Kidney (tissue), 14 donors: ENCODE data around the gene FAM53A. TPM values are rescaled to one million over a fixed set of nuclear protein-coding genes. Genes with fewer than 3 reads are reported as not detected.

Experiments
- DNase-seq, 5 donors: peaks; one replicate each; pipeline ENCODE4 v3.0.0-alpha.2; 2013 to 2020
- FAIRE-seq: peaks from 2 replicates; lab custom pipeline; 2012; peaks lifted over from hg19 to GRCh38; lab: Jason Lieb, UNC
- H3K27ac ChIP-seq, 2 donors: one replicate each; pipeline ENCODE4 v1.7.0; 2013; ENCODE audit warnings: low read depth in 2 of 2, low read length in 2 of 2, inconsistent platforms in 1 of 2
- H3K27me3 ChIP-seq: one replicate; pipeline ENCODE4 v1.7.1; 2013; ENCODE audit warnings: low read length, inconsistent platforms; ENCODE audit not compliant: control insufficient read depth, insufficient read depth
- H3K36me3 ChIP-seq, 3 donors: one replicate each; pipeline versions ENCODE4 v1.7.0 to v1.7.1; 2013; ENCODE audit warnings: low read length in 3 of 3, control low read depth in 1 of 3, inconsistent platforms in 1 of 3; ENCODE audit not compliant: insufficient read depth in 3 of 3, control insufficient read depth in 2 of 3
- H3K4me1 ChIP-seq, 3 donors: one replicate each; pipeline versions ENCODE4 v1.7.0 to v1.7.1; 2013; ENCODE audit warnings: low read length in 3 of 3, inconsistent platforms in 1 of 3, low read depth in 1 of 3; ENCODE audit not compliant: control insufficient read depth in 2 of 3, insufficient read depth in 2 of 3
- H3K4me3 ChIP-seq, 3 donors: one replicate each; pipeline versions ENCODE4 v1.7.0 to v1.8.1; 2013; ENCODE audit warnings: low read length in 3 of 3, control low read depth in 1 of 3, inconsistent platforms in 1 of 3
- H3K9ac ChIP-seq, 3 donors: one replicate each; pipeline versions ENCODE4 v1.7.0 to v1.7.1; 2013; ENCODE audit warnings: low read length in 3 of 3, control low read depth in 1 of 3, inconsistent platforms in 1 of 3
- H3K9me3 ChIP-seq, 3 donors: one replicate each; pipeline versions ENCODE4 v1.7.0 to v1.7.1; 2013; ENCODE audit warnings: low read length in 3 of 3, control low read depth in 1 of 3, inconsistent platforms in 1 of 3; ENCODE audit not compliant: control insufficient read depth in 2 of 3, insufficient read depth in 1 of 3
- intact Hi-C: fragments of 100-400 bp; cut with DNase I; formaldehyde crosslinking; loops from one replicate; pipeline ENCODE4 v1.11.1; 2022
- polyA plus RNA-seq: library from polyadenylated mRNA; stranded (reverse); fragments of 350-450 nt; fragmentation: Illumina TruSeq; extraction: RNeasy Lipid Tissue Mini Kit (QIAGEN cat#74804); gene quantifications from one replicate; pipeline ENCODE4 v1.2.3, GENCODE V29; 2014; ENCODE audit warnings: low read depth, low replicate concordance; ENCODE audit not compliant: insufficient read depth
- total RNA-seq: library from RNA; stranded (reverse); fragmentation: NEBNext Ultra II Directional; extraction: Animal tissue kit (Norgen Biotek cat#: 25700); gene quantifications from one replicate; pipeline ENCODE4 v1.2.1, GENCODE V29; 2021
- TF ChIP-seq, protein P1 (sequence below): IDR thresholded peaks from 3 replicates; pipeline ENCODE4 v1.5.1; 2012; ENCODE audit warnings: mild to moderate bottlenecking, moderate library complexity, borderline replicate concordance; ENCODE audit not compliant: insufficient read depth; ENCODE audit errors: extremely low read depth
- donor health status: control.
- donor health status: control.
- donor health status: control.
- donor health status: control.
- donor health status: control.
- donor health status: DM: yes; HTN: yes; CAD: no.
- donor health status: Normal renal cell carcinoma (clear cell type).

FAM53A gene
- total and polyA plus RNA-seq, 2 donors from 2014 or later = 1.2 to 2.9 TPM

DNA sequence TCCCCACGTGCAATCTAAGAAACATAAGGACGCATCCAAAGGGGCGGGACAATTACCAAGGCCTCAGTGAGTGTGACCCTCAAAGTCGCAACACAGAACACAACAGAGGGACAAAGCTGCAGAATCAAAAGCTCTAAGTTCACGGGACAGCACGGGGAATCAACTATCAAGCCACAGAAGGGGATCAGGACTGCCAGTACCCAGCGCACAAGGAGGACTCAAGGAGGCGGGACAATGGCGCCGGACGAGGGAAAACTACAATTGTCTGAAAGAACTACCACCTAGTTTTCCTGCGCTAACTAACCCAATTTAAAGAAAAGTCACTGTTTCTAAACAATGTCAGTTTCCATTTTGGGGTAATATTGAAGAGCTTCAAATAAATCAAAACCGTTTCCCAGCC is 1.3 kb downstream of the FAM53A start:
- no peaks in the 10 kb centered on the region for H3K9me3 ChIP-seq

DNA sequence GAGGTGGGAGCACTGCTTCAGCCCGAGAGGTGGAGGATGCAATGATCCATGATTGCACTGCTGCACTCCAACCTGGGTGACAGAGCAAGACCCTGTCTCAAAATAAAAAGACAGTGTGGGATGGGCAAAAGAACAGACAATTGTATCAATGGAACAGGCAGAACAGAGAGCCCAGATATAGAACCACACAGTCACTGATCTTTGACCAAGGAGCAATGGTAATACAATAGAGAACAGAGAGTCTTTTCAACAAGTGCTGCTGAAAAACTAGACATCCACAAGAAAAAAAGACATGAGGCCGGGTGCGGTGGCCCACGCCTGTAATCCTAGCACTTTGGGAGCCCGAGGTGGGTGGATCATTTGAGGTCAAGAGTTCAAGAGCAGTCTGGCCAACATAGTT is 5.9 kb downstream of the FAM53A start:
- Histone ChIP-seq H3K9me3 (no peaks in the 10 kb centered on the region), H3K9ac (no peak overlapping the region)
- TF ChIP-seq, protein P1, sequence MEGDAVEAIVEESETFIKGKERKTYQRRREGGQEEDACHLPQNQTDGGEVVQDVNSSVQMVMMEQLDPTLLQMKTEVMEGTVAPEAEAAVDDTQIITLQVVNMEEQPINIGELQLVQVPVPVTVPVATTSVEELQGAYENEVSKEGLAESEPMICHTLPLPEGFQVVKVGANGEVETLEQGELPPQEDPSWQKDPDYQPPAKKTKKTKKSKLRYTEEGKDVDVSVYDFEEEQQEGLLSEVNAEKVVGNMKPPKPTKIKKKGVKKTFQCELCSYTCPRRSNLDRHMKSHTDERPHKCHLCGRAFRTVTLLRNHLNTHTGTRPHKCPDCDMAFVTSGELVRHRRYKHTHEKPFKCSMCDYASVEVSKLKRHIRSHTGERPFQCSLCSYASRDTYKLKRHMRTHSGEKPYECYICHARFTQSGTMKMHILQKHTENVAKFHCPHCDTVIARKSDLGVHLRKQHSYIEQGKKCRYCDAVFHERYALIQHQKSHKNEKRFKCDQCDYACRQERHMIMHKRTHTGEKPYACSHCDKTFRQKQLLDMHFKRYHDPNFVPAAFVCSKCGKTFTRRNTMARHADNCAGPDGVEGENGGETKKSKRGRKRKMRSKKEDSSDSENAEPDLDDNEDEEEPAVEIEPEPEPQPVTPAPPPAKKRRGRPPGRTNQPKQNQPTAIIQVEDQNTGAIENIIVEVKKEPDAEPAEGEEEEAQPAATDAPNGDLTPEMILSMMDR = no peak

More for the DNA sequence above, 1.3 kb downstream of the FAM53A start:
- DNase-seq (no peak), FAIRE-seq (no peak)
- intact Hi-C loops = no loop called here
- no peaks in the 10 kb centered on the region for H3K36me3 ChIP-seq
- H3K27me3 ChIP-seq = no peaks in the 10 kb centered on the region
- H3K4me1 ChIP-seq = peaks cover 3 to 8% (median 4%) of the 10 kb centered on the region in 3 donors
- H3K9ac ChIP-seq = no peak overlapping the region
- H3K27ac ChIP-seq = no peak overlapping the region
- peak overlapping the region; percentile 47 to 59 (median 57) for H3K4me3 ChIP-seq
- TF ChIP-seq, protein P1 = no peak

DNA sequence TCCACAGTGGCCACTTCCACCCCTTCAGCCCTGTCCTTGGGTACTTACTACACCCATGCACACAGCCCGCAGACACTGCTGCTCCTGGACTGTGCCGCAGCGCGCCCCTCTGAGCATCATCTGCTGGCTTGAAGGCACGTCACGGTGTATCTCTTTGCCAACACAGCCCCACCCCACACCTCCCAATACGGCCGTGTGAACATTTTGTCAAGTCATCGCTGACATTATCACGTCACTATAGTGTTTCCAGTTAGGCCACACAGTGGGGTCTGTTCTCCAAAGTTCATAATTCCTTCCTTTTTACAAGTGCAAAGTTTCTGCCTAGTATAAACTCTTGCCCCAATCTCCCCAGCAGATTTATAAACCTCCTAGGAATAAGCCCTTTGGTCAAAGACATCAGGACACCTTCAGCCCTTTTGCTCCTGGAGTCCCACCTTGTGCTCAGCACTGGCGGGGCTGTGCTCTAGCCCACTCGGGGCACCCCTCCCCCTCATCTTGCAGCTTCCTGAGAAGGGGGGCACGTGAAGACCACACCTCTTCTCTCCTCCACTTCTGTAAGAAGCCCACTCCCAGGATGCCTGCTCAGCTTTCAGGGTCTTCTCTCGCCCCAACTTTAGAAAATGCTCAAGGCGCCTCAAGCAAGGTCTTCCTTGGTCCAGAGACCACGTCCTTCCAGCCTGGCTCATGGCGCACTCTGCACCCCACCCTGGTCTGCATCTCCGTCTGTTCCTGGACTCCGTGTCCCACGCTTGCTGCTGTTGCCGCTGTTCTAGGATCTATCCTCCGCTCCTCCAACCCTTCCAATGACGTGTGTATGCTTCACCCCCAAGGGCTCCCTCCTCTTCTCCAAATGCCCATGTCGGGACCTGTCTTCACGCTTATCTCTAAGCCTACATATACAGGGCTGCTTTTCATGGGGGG is 7.2 kb downstream of the FAM53A start:
- Histone ChIP-seq H3K4me3 (no peak overlapping the region), H3K9ac (no peak overlapping the region), H3K27me3 (no peaks in the 10 kb centered on the region), H3K27ac (no peak overlapping the region), H3K9me3 (no peaks in the 10 kb centered on the region), H3K4me1 (no peaks in the 10 kb centered on the region), H3K36me3 (no peaks in the 10 kb centered on the region)
- DNase-seq (no peak), FAIRE-seq (no peak)
- intact Hi-C loops = no loop called here
- TF ChIP-seq, protein P1 = no peak

More for the DNA sequence above, 5.9 kb downstream of the FAM53A start:
- intact Hi-C loops = no loop called here
- peaks cover 0 to 2% (median 0%) of the 10 kb centered on the region in 3 donors for H3K4me1 ChIP-seq
- no peak for FAIRE-seq
- no peaks in the 10 kb centered on the region for H3K27me3 ChIP-seq
- no peaks in the 10 kb centered on the region for H3K36me3 ChIP-seq
- no peak overlapping the region for H3K27ac ChIP-seq
- no peak for DNase-seq
- no peak overlapping the region for H3K4me3 ChIP-seq
